IMR-90 (cell line): ENCODE results near the gene FLVCR2. TPM values are rescaled to one million over a fixed set of nuclear protein-coding genes. Genes with fewer than 3 reads are reported as not detected.

Experiments
- ATAC-seq: fragments of 200-7000 bp; cut with Tn5 transposase; 2 replicates; pipeline ENCODE4 v1.9.1; 2020; ENCODE audit warnings: low read depth, mild to moderate bottlenecking, moderate library complexity
- BruUV-seq: library from RNA; stranded (reverse); fragments of 400-500 nt; replicated peaks from 2 replicates; lab custom pipeline; 2021; lab: Mats Ljungman, UMichigan
- CTCF ChIA-PET: fragments of 300-600 bp; formaldehyde crosslinking; extraction: SDS; loops from one replicate; lab custom pipeline; 2021; ENCODE audit warnings: antibody characterized with exemption; lab: Yijun Ruan, JAX
- POLR2A ChIA-PET: fragments of 300-600 bp; sonication (Branson Sonifier 250); formaldehyde crosslinking; loops from one replicate; lab custom pipeline; 2022; ENCODE audit warnings: antibody characterized with exemption; ENCODE audit not compliant: unreplicated experiment; lab: Charles Lee
- DNase-seq: peaks from one replicate; pipeline ENCODE4 v3.0.0; 2013
- H2AFZ ChIP-seq: replicated peaks from 2 replicates; pipeline ENCODE3; 2013; ENCODE audit warnings: low read length, mild to moderate bottlenecking; ENCODE audit not compliant: poor library complexity
- H2AK5ac ChIP-seq: 2 replicates; pipeline ENCODE4 v1.6.1; 2013; ENCODE audit warnings: low read depth, low read length, inconsistent platforms
- H2AK9ac ChIP-seq: replicated peaks from 2 replicates; pipeline ENCODE3; 2013; ENCODE audit warnings: mild to moderate bottlenecking, low read depth, low read length, moderate library complexity; ENCODE audit not compliant: poor library complexity
- H2BK120ac ChIP-seq: 2 replicates; pipeline ENCODE4 v1.6.1; 2013; ENCODE audit warnings: low read depth, low read length, inconsistent platforms
- H2BK15ac ChIP-seq: 3 replicates; pipeline ENCODE4 v1.6.1; 2013; ENCODE audit warnings: low read depth, low read length, inconsistent platforms
- H2BK20ac ChIP-seq: 2 replicates; pipeline ENCODE4 v1.6.1; 2013; ENCODE audit warnings: low read depth, mild to moderate bottlenecking, inconsistent platforms, low read length, moderate library complexity
- H2BK5ac ChIP-seq: 2 replicates; pipeline ENCODE4 v1.6.1; 2013; ENCODE audit warnings: mild to moderate bottlenecking, low read depth, low read length, inconsistent platforms; ENCODE audit not compliant: poor library complexity, severe bottlenecking
- H3K14ac ChIP-seq: replicated peaks from 2 replicates; pipeline ENCODE4 v1.6.1; 2013; ENCODE audit warnings: low read depth, low read length, inconsistent platforms
- H3K18ac ChIP-seq: 2 replicates; pipeline ENCODE4 v1.6.1; 2013; ENCODE audit warnings: low read depth, low read length, control low read depth
- H3K23ac ChIP-seq: 2 replicates; pipeline ENCODE4 v1.6.1; 2013; ENCODE audit warnings: low read depth, low read length, inconsistent platforms
- H3K27ac ChIP-seq: 2 replicates; pipeline ENCODE4 v1.5.1; 2013; ENCODE audit warnings: mild to moderate bottlenecking, control low read depth, low read length; ENCODE audit not compliant: insufficient read depth
- H3K27me3 ChIP-seq: 2 replicates; pipeline ENCODE4 v1.6.1; 2013; ENCODE audit warnings: low read length; ENCODE audit not compliant: control insufficient read depth, insufficient read depth
- H3K36me3 ChIP-seq: 2 replicates; pipeline ENCODE4 v1.6.1; 2013; ENCODE audit warnings: low read length, mixed read lengths; ENCODE audit not compliant: control insufficient read depth, insufficient read depth
- H3K4ac ChIP-seq: 2 replicates; pipeline ENCODE4 v1.6.1; 2013; ENCODE audit warnings: low read depth, low read length, inconsistent platforms
- H3K4me1 ChIP-seq: 2 replicates; pipeline ENCODE4 v1.6.1; 2013; ENCODE audit warnings: low read length, mixed read lengths; ENCODE audit not compliant: control insufficient read depth, insufficient read depth
- H3K4me2 ChIP-seq: 2 replicates; pipeline ENCODE4 v1.6.1; 2013; ENCODE audit warnings: low read depth, mild to moderate bottlenecking, control low read depth, low read length, moderate library complexity
- H3K4me3 ChIP-seq: 2 replicates; pipeline ENCODE4 v1.5.1; 2013; ENCODE audit warnings: low read depth, mild to moderate bottlenecking, control low read depth, low read length, moderate library complexity; ENCODE audit not compliant: insufficient read depth
- H3K56ac ChIP-seq: 2 replicates; pipeline ENCODE4 v1.6.1; 2013; ENCODE audit warnings: low read length, inconsistent platforms; ENCODE audit not compliant: insufficient read depth; ENCODE audit errors: extremely low read depth
- H3K79me1 ChIP-seq, 2 experiments: 2 replicates each; pipeline ENCODE4 v1.6.1; 2013; ENCODE audit warnings: low read length in 2 of 2, inconsistent platforms in 1 of 2, low read depth in 1 of 2
- H3K9ac ChIP-seq: 2 replicates; pipeline ENCODE4 v1.6.1; 2013; ENCODE audit warnings: low read depth, low read length, control low read depth
- H3K9me1 ChIP-seq: 2 replicates; pipeline ENCODE4 v1.6.1; 2013; ENCODE audit warnings: low read length, inconsistent platforms; ENCODE audit not compliant: insufficient read depth
- H3K9me3 ChIP-seq: 2 replicates; pipeline ENCODE4 v1.6.1; 2013; ENCODE audit warnings: low read length; ENCODE audit not compliant: control insufficient read depth, insufficient read depth
- H4K20me1 ChIP-seq: 2 replicates; pipeline ENCODE4 v1.6.1; 2013; ENCODE audit warnings: low read length, inconsistent platforms; ENCODE audit not compliant: insufficient read depth
- H4K5ac ChIP-seq: 2 replicates; pipeline ENCODE4 v1.6.1; 2013; ENCODE audit warnings: mild to moderate bottlenecking, low read depth, low read length, control low read depth
- H4K8ac ChIP-seq, 2 experiments: 2 replicates each; pipeline ENCODE4 v1.6.1; 2013; ENCODE audit warnings: low read depth in 2 of 2, low read length in 2 of 2, control low read depth in 1 of 2, inconsistent platforms in 1 of 2
- H4K91ac ChIP-seq: 2 replicates; pipeline ENCODE4 v1.6.1; 2013; ENCODE audit warnings: low read depth, low read length, inconsistent platforms; ENCODE audit not compliant: insufficient read depth
- BHLHE40 ChIP-seq: fragments of 150-350 bp; IDR thresholded peaks from 2 replicates; pipeline ENCODE4 v1.6.1; 2016; ENCODE audit warnings: mild to moderate bottlenecking, low read depth, low read length
- CEBPB ChIP-seq: IDR thresholded peaks from 2 replicates; pipeline ENCODE4 v1.6.1; 2012; ENCODE audit warnings: low read depth, low read length, improper control_type of control experiment
- CTCF ChIP-seq: conservative IDR thresholded peaks from 2 replicates; pipeline ENCODE4 v1.5.1; 2012; ENCODE audit warnings: mild to moderate bottlenecking, low read depth, low read length, improper control_type of control experiment
- FOS ChIP-seq: fragments of 150-350 bp; IDR thresholded peaks from 2 replicates; pipeline ENCODE4 v1.6.1; 2016; ENCODE audit warnings: low read depth, low read length
- MAZ ChIP-seq: IDR thresholded peaks from 2 replicates; pipeline ENCODE4 v1.6.1; 2012; ENCODE audit warnings: low read depth, mild to moderate bottlenecking, low read length, improper control_type of control experiment, moderate library complexity, borderline replicate concordance
- MXI1 ChIP-seq: IDR thresholded peaks from 2 replicates; pipeline ENCODE4 v1.6.1; 2012; ENCODE audit warnings: low read depth, mild to moderate bottlenecking, low read length, moderate library complexity, borderline replicate concordance
- NFE2L2 ChIP-seq: fragments of 150-350 bp; IDR thresholded peaks from 2 replicates; pipeline ENCODE4 v1.6.1; 2016; ENCODE audit warnings: low read depth, mild to moderate bottlenecking, low read length
- RFX5 ChIP-seq: IDR thresholded peaks from 2 replicates; pipeline ENCODE4 v1.8.0; 2012; ENCODE audit warnings: low read depth, mild to moderate bottlenecking, low read length, moderate library complexity
- SMC3 ChIP-seq: fragments of 150-350 bp; IDR thresholded peaks from 2 replicates; pipeline ENCODE4 v1.6.1; 2016; ENCODE audit warnings: low read depth, mild to moderate bottlenecking, antibody characterized with exemption, low read length, moderate library complexity
- WGBS, 2 experiments: methylation state at CpG; one replicate each; pipeline versions ENCODE4 v1.1.5 to v1.1.7; 2013; ENCODE audit warnings: missing lambda C conversion rate in 2 of 2; ENCODE audit not compliant: insufficient read length in 1 of 2; ENCODE audit errors: extremely low coverage in 2 of 2; 5-methylcytosine and 5-hydroxymethylcytosine counted together
- dilution Hi-C: fragments of 300-500 bp; cut with HindIII; formaldehyde crosslinking; loops from one replicate; pipeline ENCODE4 v1.14.3; 2018; ENCODE audit warnings: low sequenced_read_pairs; ENCODE audit not compliant: unreplicated experiment
- in situ Hi-C: fragments of 300-500 bp; cut with MboI; formaldehyde crosslinking; loops from 3 replicates; pipeline ENCODE4 v1.14.3; 2019; ENCODE audit warnings: low sequenced_read_pairs, inconsistent platforms, mixed read lengths
- intact Hi-C: fragments of 100-400 bp; cut with micrococcal nuclease; formaldehyde crosslinking; loops from 2 replicates; pipeline ENCODE4 v1.10.0; 2022
- polyA plus RNA-seq, 3 experiments: library from polyadenylated mRNA; depleted of rRNA; stranded (reverse); fragments of >200 nt; gene quantifications; 2 replicates each; pipeline ENCODE4 v1.2.3, GENCODE V29; 2012; ENCODE audit warnings: low replicate concordance in 1 of 3
- total RNA-seq: library from RNA; depleted of rRNA; stranded (reverse); fragments of >200 nt; gene quantifications from 2 replicates; pipeline ENCODE4 v1.2.3, GENCODE V29; 2012
- TF ChIP-seq, protein P1 (sequence below): fragments of 150-350 bp; IDR thresholded peaks from 2 replicates; pipeline ENCODE4 v1.6.1; 2016; ENCODE audit warnings: low read depth, mild to moderate bottlenecking, low read length, moderate library complexity, borderline replicate concordance

Gene FLVCR2
- total and polyA plus RNA-seq, 2 of the 4 experiments (the other 2 are of a cell fraction): 0.94 to 1.4 TPM

DNA sequence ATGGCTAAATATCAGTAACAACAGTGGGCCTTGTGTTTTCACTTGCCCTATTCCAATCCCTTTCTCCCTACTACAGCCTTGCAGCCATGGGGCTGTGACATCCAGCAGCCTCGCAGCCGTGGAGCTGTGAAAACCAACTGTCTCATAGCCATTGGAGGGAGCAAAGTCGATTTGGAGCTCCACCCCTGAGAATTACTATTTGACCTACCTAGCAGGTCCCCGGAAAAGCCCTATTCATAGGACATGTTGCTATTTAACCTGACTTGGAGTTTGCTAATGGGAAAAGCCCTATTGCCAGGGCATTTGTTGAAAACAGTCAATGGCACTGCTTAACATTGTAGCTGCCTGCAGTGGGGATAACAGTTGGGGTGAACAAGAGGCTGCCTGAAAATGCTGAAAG, 49.0 kb downstream of the FLVCR2 start:
- no peak overlapping the region for H2BK120ac ChIP-seq
- no CpG with 5 or more reads among the region's 4 CpGs for WGBS, 2 experiments

More for the DNA sequence above, 49.0 kb downstream of the FLVCR2 start:
- Histone ChIP-seq H4K5ac (no peak overlapping the region), H4K20me1 (no peaks in the 10 kb centered on the region), H2BK15ac (no peak overlapping the region), H3K9ac (no peak overlapping the region), H4K91ac (no peak overlapping the region), H3K56ac (no peak overlapping the region), H4K8ac (no peak overlapping the region), H3K4me1 (no peaks in the 10 kb centered on the region), H3K27me3 (peaks cover 13% of the 10 kb centered on the region), H2BK20ac (no peak overlapping the region), H3K4ac (no peak overlapping the region), H2AK5ac (no peak overlapping the region), H3K79me1 (no peaks in the 10 kb centered on the region), H3K27ac (no peak overlapping the region), H2AK9ac (no peak overlapping the region), H3K14ac (no peak overlapping the region), H3K9me3 (no peaks in the 10 kb centered on the region), H3K18ac (no peak overlapping the region), H3K4me3 (no peak overlapping the region), H3K4me2 (no peak overlapping the region), H2BK5ac (no peak overlapping the region), H3K36me3 (no peaks in the 10 kb centered on the region), H2AFZ (no peak overlapping the region), H3K9me1 (no peaks in the 10 kb centered on the region), H3K23ac (no peak overlapping the region)
- no TSS peak for BruUV-seq
- dilution Hi-C loops: no loop called here
- TF ChIP-seq BHLHE40: no peak
- no peak for TF ChIP-seq CEBPB
- no peak for TF ChIP-seq SMC3
- no peak for TF ChIP-seq NFE2L2
- no peak for TF ChIP-seq MXI1
- TF ChIP-seq CTCF: no peak
- TF ChIP-seq MAZ: no peak
- no peak for TF ChIP-seq RFX5
- TF ChIP-seq, protein P1, sequence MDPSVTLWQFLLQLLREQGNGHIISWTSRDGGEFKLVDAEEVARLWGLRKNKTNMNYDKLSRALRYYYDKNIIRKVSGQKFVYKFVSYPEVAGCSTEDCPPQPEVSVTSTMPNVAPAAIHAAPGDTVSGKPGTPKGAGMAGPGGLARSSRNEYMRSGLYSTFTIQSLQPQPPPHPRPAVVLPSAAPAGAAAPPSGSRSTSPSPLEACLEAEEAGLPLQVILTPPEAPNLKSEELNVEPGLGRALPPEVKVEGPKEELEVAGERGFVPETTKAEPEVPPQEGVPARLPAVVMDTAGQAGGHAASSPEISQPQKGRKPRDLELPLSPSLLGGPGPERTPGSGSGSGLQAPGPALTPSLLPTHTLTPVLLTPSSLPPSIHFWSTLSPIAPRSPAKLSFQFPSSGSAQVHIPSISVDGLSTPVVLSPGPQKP: no peak
- TF ChIP-seq FOS: no peak
- ChIA-PET POLR2A (no interaction called here), CTCF (no interaction called here)
- DNase-seq (no peak), ATAC-seq (no peak)
- in situ Hi-C loops: no loop called here
- intact Hi-C loops: no loop called here
